K562 (cell line): Measurements from ENCODE around the gene ABHD16A. TPM values are rescaled to one million over a fixed set of nuclear protein-coding genes. Genes with fewer than 3 reads are reported as not detected.
A peak's percentile ranks its signal among the peaks of the same experiment; 100 is the strongest.

Experiments
- CBFB ChIP-seq: sonication (generic); formaldehyde crosslinking; IDR thresholded peaks from 2 replicates; pipeline ENCODE4 v1.4.0; 2020; ENCODE audit warnings: mild to moderate bottlenecking, missing genetic modification reagents
- CBX3 ChIP-seq, 2 experiments: IDR thresholded peaks; 1 replicate in 1 of 2; 2 replicates in 1 of 2; pipeline ENCODE4 v1.6.1; 2012; ENCODE audit warnings: inconsistent platforms in 2 of 2, low read length in 2 of 2, borderline replicate concordance in 1 of 2, control low read depth in 1 of 2
- GATAD2B ChIP-seq: fragments of 450-650 bp; IDR thresholded peaks from 2 replicates; pipeline ENCODE4 v1.6.1; 2017; ENCODE audit warnings: mild to moderate bottlenecking, borderline replicate concordance
- KLF6 ChIP-seq: fragments of 250-450 bp; sonication (Bioruptor Pico); IDR thresholded peaks from 2 replicates; pipeline ENCODE4 v1.4.0; 2020; ENCODE audit warnings: mild to moderate bottlenecking, moderate library complexity, borderline replicate concordance
- MECOM ChIP-seq: fragments of 250-450 bp; sonication (Bioruptor Pico); IDR thresholded peaks from 2 replicates; pipeline ENCODE4 v1.8.0; 2022; ENCODE audit warnings: inconsistent platforms
- PML ChIP-seq: IDR thresholded peaks from 2 replicates; pipeline ENCODE4 v1.6.1; 2012; ENCODE audit warnings: low read length, inconsistent platforms
- RHOXF2B ChIP-seq: fragments of 250-450 bp; sonication (Bioruptor Pico); conservative IDR thresholded peaks from 2 replicates; pipeline ENCODE4 v1.5.1; 2021
- SPI1 ChIP-seq: IDR thresholded peaks from 2 replicates; pipeline ENCODE4 v1.6.1; 2011; ENCODE audit warnings: low read depth, low read length, control low read depth, borderline replicate concordance
- TBP ChIP-seq: optimal IDR thresholded peaks from 2 replicates; pipeline ENCODE3; 2011; ENCODE audit warnings: low read depth, low read length, improper control_type of control experiment
- TCF7 ChIP-seq: sonication (generic); IDR thresholded peaks from 2 replicates; pipeline ENCODE4 v1.6.1; 2016; ENCODE audit warnings: antibody characterized with exemption, borderline replicate concordance
- TEAD1 ChIP-seq, 2 experiments: fragments of 450-650 bp in 1 of 2; sonication (generic) in 1 of 2; formaldehyde crosslinking; IDR thresholded peaks; 2 replicates each; pipeline versions ENCODE4 v1.4.0 to v1.8.0; 2020 to 2022; ENCODE audit warnings: mild to moderate bottlenecking in 2 of 2, missing genetic modification reagents in 1 of 2
- ZNF174 ChIP-seq: fragments of 250-450 bp; sonication (Bioruptor Pico); IDR thresholded peaks from 2 replicates; pipeline ENCODE4 v1.4.0; 2020; ENCODE audit warnings: mild to moderate bottlenecking
- ZNF263 ChIP-seq: sonication (generic); formaldehyde crosslinking; IDR thresholded peaks from 2 replicates; pipeline ENCODE4 v1.8.0; 2022; ENCODE audit warnings: mild to moderate bottlenecking, missing genetic modification reagents, borderline replicate concordance
- ZNF282 ChIP-seq: sonication (generic); formaldehyde crosslinking; IDR thresholded peaks from 2 replicates; pipeline ENCODE4 v1.8.1; 2023; ENCODE audit warnings: missing genetic modification reagents
- polyA plus RNA-seq, 8 experiments: library from polyadenylated mRNA; depleted of rRNA in 4 of 8; stranded (reverse) in 5 of 8; unstranded in 3 of 8; fragments of >200 nt; fragmentation: Nextera tagmentation in 2 of 8; fragmentation: Illumina TruSeq in 1 of 8; extraction: Ambion mirVana in 2 of 8; extraction: Trizol in 1 of 8; gene quantifications; 2 replicates each; pipeline versions ENCODE4 v1.2.1 to v1.2.3, GENCODE V29; 2011 to 2014; ENCODE audit warnings: inconsistent platforms in 1 of 8, missing spikeins in 1 of 8
- total RNA-seq, 7 experiments: library from RNA; depleted of rRNA in 6 of 7; stranded (reverse); fragments of >200 nt in 6 of 7; fragmentation: Illumina TruSeq in 2 of 7; extraction: Trizol in 2 of 7; gene quantifications; 2 replicates each; pipeline versions ENCODE4 v1.2.1 to v1.2.3, GENCODE V29; 2011 to 2021; ENCODE audit warnings: low replicate concordance in 1 of 7
- TF ChIP-seq, protein P1 (sequence below): sonication (generic); formaldehyde crosslinking; IDR thresholded peaks from 2 replicates; pipeline ENCODE4 v1.8.1; 2023; ENCODE audit warnings: missing genetic modification reagents, mild to moderate bottlenecking, borderline replicate concordance
- TF ChIP-seq, protein P2 (sequence below): sonication (generic); formaldehyde crosslinking; IDR thresholded peaks from 2 replicates; pipeline ENCODE4 v1.8.0; 2023; ENCODE audit warnings: mild to moderate bottlenecking, missing genetic modification reagents
- TF ChIP-seq, protein P3 (sequence below): sonication (generic); formaldehyde crosslinking; IDR thresholded peaks from 2 replicates; pipeline ENCODE4 v1.8.1; 2023; ENCODE audit warnings: mild to moderate bottlenecking, missing genetic modification reagents
- TF ChIP-seq, protein P4 (sequence below): fragments of 450-650 bp; IDR thresholded peaks from 2 replicates; pipeline ENCODE4 v1.6.1; 2018; ENCODE audit warnings: mild to moderate bottlenecking, low read depth; ENCODE audit not compliant: partially characterized antibody

Gene ABHD16A
- total and polyA plus RNA-seq, 9 of the 15 experiments (the other 6 are each of a cell fraction or from before 2014, with no cell fraction given): 25.8 to 120 (median 81.6) TPM

DNA sequence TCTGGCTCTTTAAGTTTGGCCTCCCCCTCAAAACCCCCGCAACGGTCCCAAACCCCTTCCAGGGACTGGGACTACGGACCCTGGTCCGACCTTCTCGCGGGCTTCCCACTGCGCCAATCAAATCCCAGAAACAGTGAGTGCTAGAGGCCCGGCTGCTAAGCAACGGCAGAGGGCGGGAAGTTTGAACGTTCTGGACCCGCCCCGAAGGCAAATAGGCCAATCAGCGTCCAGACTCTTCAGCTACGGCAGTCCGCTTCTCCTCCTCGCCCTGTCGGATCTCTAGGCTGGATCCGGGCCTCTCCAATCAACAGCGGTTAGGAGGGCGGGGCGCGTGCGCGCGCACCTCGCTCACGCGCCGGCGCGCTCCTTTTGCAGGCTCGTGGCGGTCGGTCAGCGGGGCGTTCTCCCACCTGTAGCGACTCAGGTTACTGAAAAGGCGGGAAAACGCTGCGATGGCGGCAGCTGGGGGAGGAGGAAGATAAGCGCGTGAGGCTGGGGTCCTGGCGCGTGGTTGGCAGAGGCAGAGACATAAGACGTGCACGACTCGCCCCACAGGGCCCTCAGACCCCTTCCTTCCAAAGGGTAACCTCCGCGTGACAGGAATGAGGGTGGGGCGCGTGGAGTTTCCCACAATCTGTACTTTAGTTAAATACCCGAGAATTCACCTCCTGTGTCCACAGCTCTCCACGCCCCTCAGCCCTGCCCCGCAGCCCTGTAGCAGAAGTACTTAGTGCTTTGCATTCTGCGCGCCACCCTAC is 36.7 kb upstream of the ABHD16A start, which contains the start of gene MSH5 (continued):
- TF ChIP-seq, protein P1, sequence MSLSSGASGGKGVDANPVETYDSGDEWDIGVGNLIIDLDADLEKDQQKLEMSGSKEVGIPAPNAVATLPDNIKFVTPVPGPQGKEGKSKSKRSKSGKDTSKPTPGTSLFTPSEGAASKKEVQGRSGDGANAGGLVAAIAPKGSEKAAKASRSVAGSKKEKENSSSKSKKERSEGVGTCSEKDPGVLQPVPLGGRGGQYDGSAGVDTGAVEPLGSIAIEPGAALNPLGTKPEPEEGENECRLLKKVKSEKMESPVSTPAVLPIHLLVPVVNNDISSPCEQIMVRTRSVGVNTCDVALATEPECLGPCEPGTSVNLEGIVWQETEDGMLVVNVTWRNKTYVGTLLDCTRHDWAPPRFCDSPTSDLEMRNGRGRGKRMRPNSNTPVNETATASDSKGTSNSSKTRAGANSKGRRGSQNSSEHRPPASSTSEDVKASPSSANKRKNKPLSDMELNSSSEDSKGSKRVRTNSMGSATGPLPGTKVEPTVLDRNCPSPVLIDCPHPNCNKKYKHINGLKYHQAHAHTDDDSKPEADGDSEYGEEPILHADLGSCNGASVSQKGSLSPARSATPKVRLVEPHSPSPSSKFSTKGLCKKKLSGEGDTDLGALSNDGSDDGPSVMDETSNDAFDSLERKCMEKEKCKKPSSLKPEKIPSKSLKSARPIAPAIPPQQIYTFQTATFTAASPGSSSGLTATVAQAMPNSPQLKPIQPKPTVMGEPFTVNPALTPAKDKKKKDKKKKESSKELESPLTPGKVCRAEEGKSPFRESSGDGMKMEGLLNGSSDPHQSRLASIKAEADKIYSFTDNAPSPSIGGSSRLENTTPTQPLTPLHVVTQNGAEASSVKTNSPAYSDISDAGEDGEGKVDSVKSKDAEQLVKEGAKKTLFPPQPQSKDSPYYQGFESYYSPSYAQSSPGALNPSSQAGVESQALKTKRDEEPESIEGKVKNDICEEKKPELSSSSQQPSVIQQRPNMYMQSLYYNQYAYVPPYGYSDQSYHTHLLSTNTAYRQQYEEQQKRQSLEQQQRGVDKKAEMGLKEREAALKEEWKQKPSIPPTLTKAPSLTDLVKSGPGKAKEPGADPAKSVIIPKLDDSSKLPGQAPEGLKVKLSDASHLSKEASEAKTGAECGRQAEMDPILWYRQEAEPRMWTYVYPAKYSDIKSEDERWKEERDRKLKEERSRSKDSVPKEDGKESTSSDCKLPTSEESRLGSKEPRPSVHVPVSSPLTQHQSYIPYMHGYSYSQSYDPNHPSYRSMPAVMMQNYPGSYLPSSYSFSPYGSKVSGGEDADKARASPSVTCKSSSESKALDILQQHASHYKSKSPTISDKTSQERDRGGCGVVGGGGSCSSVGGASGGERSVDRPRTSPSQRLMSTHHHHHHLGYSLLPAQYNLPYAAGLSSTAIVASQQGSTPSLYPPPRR (CRISPR knock-in tag): peak; percentile 78; the same call in 1 of the 2 replicates
- TF ChIP-seq, protein P2, sequence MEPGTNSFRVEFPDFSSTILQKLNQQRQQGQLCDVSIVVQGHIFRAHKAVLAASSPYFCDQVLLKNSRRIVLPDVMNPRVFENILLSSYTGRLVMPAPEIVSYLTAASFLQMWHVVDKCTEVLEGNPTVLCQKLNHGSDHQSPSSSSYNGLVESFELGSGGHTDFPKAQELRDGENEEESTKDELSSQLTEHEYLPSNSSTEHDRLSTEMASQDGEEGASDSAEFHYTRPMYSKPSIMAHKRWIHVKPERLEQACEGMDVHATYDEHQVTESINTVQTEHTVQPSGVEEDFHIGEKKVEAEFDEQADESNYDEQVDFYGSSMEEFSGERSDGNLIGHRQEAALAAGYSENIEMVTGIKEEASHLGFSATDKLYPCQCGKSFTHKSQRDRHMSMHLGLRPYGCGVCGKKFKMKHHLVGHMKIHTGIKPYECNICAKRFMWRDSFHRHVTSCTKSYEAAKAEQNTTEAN (CRISPR knock-in tag): peak; percentile 96
- TF ChIP-seq SPI1 (peak; percentile 11; the same call in 1 of the 2 replicates), ZNF174 (CRISPR knock-in tag) (0 out of 2 replicates have a peak, but pooled peaks have one; percentile 0), TEAD1 (CRISPR knock-in tag; IDR thresholded peaks at IDR 0.05) (peak; percentile 51 to 98; a peak in 3 of 4 replicates), GATAD2B (no peak), KLF6 (CRISPR knock-in tag) (peak; percentile 86), PML (peak; percentile 85; the same call in 1 of the 2 replicates), TBP (peak; percentile 83), MECOM (CRISPR knock-in tag) (no peak), CBFB (peak; percentile 85; the same call in 1 of the 2 replicates), CBX3 (IDR thresholded peaks at IDR 0.05; ENCODE audit: borderline replicate concordance in 1 of 2, low read length in 2 of 2) (peak in 1 of 2 experiments; percentile 97; a peak in 1 of 3 replicates), ZNF282 (no peak), ZNF263 (CRISPR knock-in tag) (no peak), TCF7 (no peak), RHOXF2B (CRISPR knock-in tag) (peak; percentile 65; the same call in 1 of the 2 replicates)
- TF ChIP-seq, protein P3, sequence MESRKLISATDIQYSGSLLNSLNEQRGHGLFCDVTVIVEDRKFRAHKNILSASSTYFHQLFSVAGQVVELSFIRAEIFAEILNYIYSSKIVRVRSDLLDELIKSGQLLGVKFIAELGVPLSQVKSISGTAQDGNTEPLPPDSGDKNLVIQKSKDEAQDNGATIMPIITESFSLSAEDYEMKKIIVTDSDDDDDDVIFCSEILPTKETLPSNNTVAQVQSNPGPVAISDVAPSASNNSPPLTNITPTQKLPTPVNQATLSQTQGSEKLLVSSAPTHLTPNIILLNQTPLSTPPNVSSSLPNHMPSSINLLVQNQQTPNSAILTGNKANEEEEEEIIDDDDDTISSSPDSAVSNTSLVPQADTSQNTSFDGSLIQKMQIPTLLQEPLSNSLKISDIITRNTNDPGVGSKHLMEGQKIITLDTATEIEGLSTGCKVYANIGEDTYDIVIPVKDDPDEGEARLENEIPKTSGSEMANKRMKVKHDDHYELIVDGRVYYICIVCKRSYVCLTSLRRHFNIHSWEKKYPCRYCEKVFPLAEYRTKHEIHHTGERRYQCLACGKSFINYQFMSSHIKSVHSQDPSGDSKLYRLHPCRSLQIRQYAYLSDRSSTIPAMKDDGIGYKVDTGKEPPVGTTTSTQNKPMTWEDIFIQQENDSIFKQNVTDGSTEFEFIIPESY: peak; percentile 89
- TF ChIP-seq, protein P4, sequence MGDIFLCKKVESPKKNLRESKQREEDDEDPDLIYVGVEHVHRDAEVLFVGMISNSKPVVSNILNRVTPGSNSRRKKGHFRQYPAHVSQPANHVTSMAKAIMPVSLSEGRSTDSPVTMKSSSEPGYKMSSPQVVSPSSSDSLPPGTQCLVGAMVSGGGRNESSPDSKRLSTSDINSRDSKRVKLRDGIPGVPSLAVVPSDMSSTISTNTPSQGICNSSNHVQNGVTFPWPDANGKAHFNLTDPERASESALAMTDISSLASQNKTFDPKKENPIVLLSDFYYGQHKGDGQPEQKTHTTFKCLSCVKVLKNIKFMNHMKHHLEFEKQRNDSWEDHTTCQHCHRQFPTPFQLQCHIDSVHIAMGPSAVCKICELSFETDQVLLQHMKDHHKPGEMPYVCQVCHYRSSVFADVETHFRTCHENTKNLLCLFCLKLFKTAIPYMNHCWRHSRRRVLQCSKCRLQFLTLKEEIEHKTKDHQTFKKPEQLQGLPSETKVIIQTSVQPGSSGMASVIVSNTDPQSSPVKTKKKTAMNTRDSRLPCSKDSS: no peak
